Muscle layer of duodenum (tissue), 2 donors: Measurements from ENCODE around the gene GADL1.

Experiments used
- H3K27ac ChIP-seq: one replicate; pipeline ENCODE4 v1.7.0; 2013; ENCODE audit warnings: mild to moderate bottlenecking, low read length
- H3K27me3 ChIP-seq: one replicate; pipeline ENCODE4 v1.7.0; 2013; ENCODE audit warnings: low read depth, mild to moderate bottlenecking, control low read depth, low read length
- H3K36me3 ChIP-seq, 2 donors: one replicate each; pipeline ENCODE4 v1.7.0; 2013; ENCODE audit warnings: low read length in 2 of 2, control low read depth in 1 of 2, mild to moderate bottlenecking in 1 of 2; ENCODE audit not compliant: insufficient read depth in 2 of 2, control insufficient read depth in 1 of 2
- H3K4me1 ChIP-seq, 2 donors: one replicate each; pipeline ENCODE4 v1.7.0; 2013; ENCODE audit warnings: low read length in 2 of 2, mild to moderate bottlenecking in 2 of 2, control low read depth in 1 of 2, moderate library complexity in 1 of 2; ENCODE audit not compliant: insufficient read depth in 2 of 2, control insufficient read depth in 1 of 2
- H3K4me3 ChIP-seq, 2 donors: one replicate each; pipeline ENCODE4 v1.7.0; 2013; ENCODE audit warnings: low read length in 2 of 2, low read depth in 1 of 2, mild to moderate bottlenecking in 1 of 2
- H3K9me3 ChIP-seq, 2 donors: one replicate each; pipeline ENCODE4 v1.7.0; 2013; ENCODE audit warnings: low read length in 2 of 2, control low read depth in 1 of 2, mild to moderate bottlenecking in 1 of 2; ENCODE audit not compliant: control insufficient read depth in 1 of 2
- donor health status: healthy.

GADL1 gene

GRCh38 chr3:30845606-30846005 is 48.9 kb downstream of the GADL1 start:
- Histone ChIP-seq H3K4me3 (no peak overlapping the region), H3K4me1 (no peaks in the 10 kb centered on the region), H3K36me3 (no peaks in the 10 kb centered on the region), H3K27ac (no peak overlapping the region), H3K9me3 (no peaks in the 10 kb centered on the region), H3K27me3 (no peaks in the 10 kb centered on the region)

GRCh38 chr3:30843877-30844276 is 50.6 kb downstream of the GADL1 start:
- H3K4me3 ChIP-seq, result no peak overlapping the region
- no peaks in the 10 kb centered on the region for H3K27me3 ChIP-seq
- H3K4me1 ChIP-seq, result no peaks in the 10 kb centered on the region
- no peaks in the 10 kb centered on the region for H3K9me3 ChIP-seq
- H3K36me3 ChIP-seq, result no peaks in the 10 kb centered on the region
- H3K27ac ChIP-seq, result no peak overlapping the region

GRCh38 chr3:30836141-30836540 is 58.3 kb downstream of the GADL1 start:
- Histone ChIP-seq H3K27me3 (no peaks in the 10 kb centered on the region), H3K4me1 (no peaks in the 10 kb centered on the region), H3K36me3 (no peaks in the 10 kb centered on the region), H3K27ac (no peak overlapping the region), H3K9me3 (no peaks in the 10 kb centered on the region), H3K4me3 (no peak overlapping the region)

- H3K9me3 ChIP-seq, result no peaks in the 10 kb centered on the region
- H3K4me3 ChIP-seq, result no peak overlapping the region
- no peak overlapping the region for H3K27ac ChIP-seq
- H3K4me1 ChIP-seq, result no peaks in the 10 kb centered on the region
- no peaks in the 10 kb centered on the region for H3K27me3 ChIP-seq
- H3K36me3 ChIP-seq, result no peaks in the 10 kb centered on the region
These were observed 58.8 kb downstream of the GADL1 start for GRCh38 chr3:30835667-30836066.

GRCh38 chr3:30832961-30833575 is 61.4 kb downstream of the GADL1 start:
- Histone ChIP-seq H3K36me3 (no peaks in the 10 kb centered on the region), H3K27me3 (no peaks in the 10 kb centered on the region), H3K9me3 (no peaks in the 10 kb centered on the region), H3K4me3 (no peak overlapping the region), H3K27ac (no peak overlapping the region), H3K4me1 (no peaks in the 10 kb centered on the region)

GRCh38 chr3:30827080-30827479 is 67.4 kb downstream of the GADL1 start:
- no peak overlapping the region for H3K4me3 ChIP-seq
- no peaks in the 10 kb centered on the region for H3K9me3 ChIP-seq
- no peaks in the 10 kb centered on the region for H3K27me3 ChIP-seq
- no peaks in the 10 kb centered on the region for H3K4me1 ChIP-seq
- H3K27ac ChIP-seq, result no peak overlapping the region
- no peaks in the 10 kb centered on the region for H3K36me3 ChIP-seq

- Histone ChIP-seq H3K4me1 (no peaks in the 10 kb centered on the region), H3K27ac (no peak overlapping the region), H3K27me3 (no peaks in the 10 kb centered on the region), H3K9me3 (no peaks in the 10 kb centered on the region), H3K4me3 (no peak overlapping the region), H3K36me3 (no peaks in the 10 kb centered on the region)
These were observed 67.9 kb downstream of the GADL1 start for GRCh38 chr3:30826531-30826942.

GRCh38 chr3:30819067-30819798 is 75.2 kb downstream of the GADL1 start:
- no peak overlapping the region for H3K4me3 ChIP-seq
- no peaks in the 10 kb centered on the region for H3K4me1 ChIP-seq
- H3K27me3 ChIP-seq, result no peaks in the 10 kb centered on the region
- H3K9me3 ChIP-seq, result no peaks in the 10 kb centered on the region
- H3K36me3 ChIP-seq, result no peaks in the 10 kb centered on the region
- no peak overlapping the region for H3K27ac ChIP-seq

GRCh38 chr3:30813734-30814133 is 80.7 kb downstream of the GADL1 start:
- Histone ChIP-seq H3K36me3 (no peaks in the 10 kb centered on the region), H3K27me3 (no peaks in the 10 kb centered on the region), H3K4me3 (no peak overlapping the region), H3K4me1 (no peaks in the 10 kb centered on the region), H3K9me3 (no peaks in the 10 kb centered on the region), H3K27ac (no peak overlapping the region)

- Histone ChIP-seq H3K27me3 (no peaks in the 10 kb centered on the region), H3K27ac (no peak overlapping the region), H3K4me3 (no peak overlapping the region), H3K36me3 (no peaks in the 10 kb centered on the region), H3K4me1 (no peaks in the 10 kb centered on the region), H3K9me3 (no peaks in the 10 kb centered on the region)
These were observed 83.2 kb downstream of the GADL1 start for GRCh38 chr3:30811151-30811795.

GRCh38 chr3:30810625-30811024 is 83.8 kb downstream of the GADL1 start:
- no peak overlapping the region for H3K27ac ChIP-seq

More at GRCh38 chr3:30810625-30811024, 83.8 kb downstream of the GADL1 start:
- H3K27me3 ChIP-seq, result no peaks in the 10 kb centered on the region
- no peaks in the 10 kb centered on the region for H3K36me3 ChIP-seq
- no peaks in the 10 kb centered on the region for H3K9me3 ChIP-seq
- H3K4me1 ChIP-seq, result no peaks in the 10 kb centered on the region
- H3K4me3 ChIP-seq, result no peak overlapping the region
